AG04450 (cell line): Measurements from ENCODE around the gene ZSCAN1. TPM values are rescaled to one million over a fixed set of nuclear protein-coding genes. Genes with fewer than 3 reads are reported as not detected.
"Not testable (repeated sequence)": the region's sequence is repeated elsewhere in the genome, so short reads cannot be mapped to it uniquely, and the experiment has no call there.

Source experiments
- CTCF ChIA-PET: fragments of 300-600, 350-600 bp; formaldehyde crosslinking; extraction: SDS; loops from one replicate; lab custom pipeline; 2022; ENCODE audit warnings: antibody characterized with exemption, inconsistent platforms; lab: Charles Lee
- POLR2A ChIA-PET: fragments of 350-600 bp; formaldehyde crosslinking; extraction: SDS; loops from one replicate; lab custom pipeline; 2021; ENCODE audit warnings: antibody characterized with exemption, inconsistent platforms; lab: Yijun Ruan, JAX
- DNase-seq: peaks from one replicate; pipeline ENCODE4 v3.0.0-alpha.2; 2011; ENCODE audit warnings: low read depth, low spot score
- H3K27ac ChIP-seq: one replicate; pipeline ENCODE4 v1.5.1; 2012; ENCODE audit warnings: low read depth, low read length, control low read depth
- H3K27me3 ChIP-seq: one replicate; pipeline ENCODE4 v1.6.0; 2012; ENCODE audit warnings: low read length; ENCODE audit not compliant: control insufficient read depth, insufficient read depth
- H3K4me3 ChIP-seq: 2 replicates; pipeline ENCODE4 v1.5.1; 2011; ENCODE audit warnings: mild to moderate bottlenecking, low read depth, low read length, control low read depth
- H3K9me3 ChIP-seq: 2 replicates; pipeline ENCODE4 v1.5.1; 2012; ENCODE audit warnings: low read length; ENCODE audit not compliant: control insufficient read depth, insufficient read depth
- polyA plus RNA-seq: library from polyadenylated mRNA; depleted of rRNA; stranded (reverse); fragments of >200 nt; gene quantifications from 2 replicates; pipeline ENCODE4 v1.2.3, GENCODE V29; 2011
- TF ChIP-seq, protein P1 (sequence below): IDR thresholded peaks from 2 replicates; pipeline ENCODE4 v1.5.1; 2011; ENCODE audit warnings: low read depth, low read length, control low read depth, inconsistent platforms

ZSCAN1 gene
- polyA plus RNA-seq, 1 experiment = not detected

DNA sequence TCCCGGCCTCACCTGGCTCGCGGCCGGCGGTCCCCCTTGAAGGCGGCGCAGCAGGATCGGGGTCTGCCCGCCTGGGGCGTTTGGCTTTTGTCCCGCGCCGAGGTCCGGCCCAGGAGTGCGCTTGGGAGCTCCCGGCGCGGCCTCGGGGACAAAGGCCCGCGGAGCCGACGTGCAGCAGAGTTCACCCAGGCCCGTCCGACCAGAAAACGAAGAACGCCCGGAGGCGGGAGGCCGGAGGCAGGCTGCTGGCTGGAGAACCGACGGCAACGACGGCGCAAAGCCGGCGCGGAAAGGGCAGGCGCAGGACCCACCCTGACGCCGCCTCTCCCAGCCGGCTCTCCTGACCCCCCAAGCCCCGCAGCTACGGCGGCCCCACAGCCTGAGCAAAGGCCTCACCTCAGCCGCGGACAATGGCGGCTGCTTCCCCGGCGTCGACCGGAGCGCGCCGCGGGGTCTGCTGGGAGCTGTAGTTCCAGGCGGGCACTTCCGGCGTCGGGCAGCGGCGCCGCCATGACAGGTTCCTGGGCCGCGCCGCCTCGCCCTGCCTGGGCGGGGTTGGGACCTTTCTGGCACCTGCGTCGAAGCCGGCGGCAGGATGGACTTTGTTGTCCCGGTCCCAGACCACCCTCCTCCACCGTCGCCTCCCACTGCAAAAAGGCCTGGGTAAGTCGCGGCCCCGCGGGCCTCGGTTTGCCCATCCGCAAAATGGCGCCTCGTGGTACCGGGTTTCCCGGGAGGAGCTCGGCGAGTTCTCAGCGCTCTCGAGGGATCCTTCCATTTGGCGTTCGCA lies 31.2 kb upstream of the ZSCAN1 start, which contains the start of gene ZNF606:
ZNF606 (minus strand) TSS at position 437 of the 790 bp plus-strand sequence. CDS start 1,501 bp downstream, outside the sequence.
- Histone ChIP-seq H3K4me3 (peak within 1 kb of the TSS; percentile 92), H3K9me3 (peaks cover 80% of the 10 kb centered on the region), H3K27me3 (no peaks in the 10 kb centered on the region), H3K27ac (peak within 1 kb of the TSS; percentile 65)
- TF ChIP-seq, protein P1, sequence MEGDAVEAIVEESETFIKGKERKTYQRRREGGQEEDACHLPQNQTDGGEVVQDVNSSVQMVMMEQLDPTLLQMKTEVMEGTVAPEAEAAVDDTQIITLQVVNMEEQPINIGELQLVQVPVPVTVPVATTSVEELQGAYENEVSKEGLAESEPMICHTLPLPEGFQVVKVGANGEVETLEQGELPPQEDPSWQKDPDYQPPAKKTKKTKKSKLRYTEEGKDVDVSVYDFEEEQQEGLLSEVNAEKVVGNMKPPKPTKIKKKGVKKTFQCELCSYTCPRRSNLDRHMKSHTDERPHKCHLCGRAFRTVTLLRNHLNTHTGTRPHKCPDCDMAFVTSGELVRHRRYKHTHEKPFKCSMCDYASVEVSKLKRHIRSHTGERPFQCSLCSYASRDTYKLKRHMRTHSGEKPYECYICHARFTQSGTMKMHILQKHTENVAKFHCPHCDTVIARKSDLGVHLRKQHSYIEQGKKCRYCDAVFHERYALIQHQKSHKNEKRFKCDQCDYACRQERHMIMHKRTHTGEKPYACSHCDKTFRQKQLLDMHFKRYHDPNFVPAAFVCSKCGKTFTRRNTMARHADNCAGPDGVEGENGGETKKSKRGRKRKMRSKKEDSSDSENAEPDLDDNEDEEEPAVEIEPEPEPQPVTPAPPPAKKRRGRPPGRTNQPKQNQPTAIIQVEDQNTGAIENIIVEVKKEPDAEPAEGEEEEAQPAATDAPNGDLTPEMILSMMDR = no peak
- ChIA-PET POLR2A (interaction anchor here (0.7 to 1.7 kb wide), 6 partner anchors 17 to 276 kb away, joined by 3 to 11 read pairs (median 4); partner anchors contain the start of genes ZNF135, ZNF274, ZNF329 and ZNF8), CTCF (no interaction called here)
- DNase-seq = peak; percentile 44

DNA sequence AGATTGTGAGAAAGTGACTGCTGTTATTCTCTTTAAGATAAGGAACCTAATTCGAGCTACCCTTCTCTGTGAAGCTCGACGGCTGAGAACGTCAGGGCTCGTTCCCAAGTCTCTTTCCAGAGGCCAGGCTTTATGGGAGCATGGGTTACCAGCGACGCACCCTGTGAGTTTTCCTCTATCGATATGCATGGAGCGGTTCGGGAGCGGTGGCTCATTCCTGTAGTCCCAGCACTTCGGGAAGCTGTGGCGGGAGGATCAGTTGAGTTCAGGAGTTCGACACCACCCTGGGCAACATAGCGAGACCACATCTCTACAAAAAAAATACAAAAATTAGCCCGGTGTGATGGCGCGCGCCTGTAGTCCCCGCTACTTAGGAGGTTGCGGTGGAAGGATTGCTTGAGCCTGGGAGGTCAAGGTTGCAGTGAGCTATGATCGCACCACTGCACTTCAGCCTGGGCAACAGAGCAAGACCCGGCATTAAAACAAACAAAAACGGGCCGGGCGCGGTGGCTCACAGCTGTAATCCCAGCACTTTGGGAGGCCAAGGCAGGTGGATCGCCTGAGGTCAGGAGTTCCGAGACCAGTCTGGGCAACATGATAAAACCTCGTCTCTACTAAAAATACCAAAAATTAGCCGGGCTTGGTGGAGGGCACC lies 30.5 kb upstream of the ZSCAN1 start:
- TF ChIP-seq, protein P1 = no peak
- no peaks in the 10 kb centered on the region for H3K27me3 ChIP-seq
- POLR2A ChIA-PET = interaction anchor here (1.0 to 1.7 kb wide), 4 partner anchors 56 to 275 kb away, joined by 3 to 11 read pairs (median 4); partner anchors contain the start of genes ZNF135, ZNF329 and ZNF8
- DNase-seq = no peak
- peak overlapping the region; percentile 92 for H3K4me3 ChIP-seq
- CTCF ChIA-PET = no interaction called here
- peaks cover 87% of the 10 kb centered on the region for H3K9me3 ChIP-seq
- H3K27ac ChIP-seq = peak overlapping the region; percentile 47

DNA sequence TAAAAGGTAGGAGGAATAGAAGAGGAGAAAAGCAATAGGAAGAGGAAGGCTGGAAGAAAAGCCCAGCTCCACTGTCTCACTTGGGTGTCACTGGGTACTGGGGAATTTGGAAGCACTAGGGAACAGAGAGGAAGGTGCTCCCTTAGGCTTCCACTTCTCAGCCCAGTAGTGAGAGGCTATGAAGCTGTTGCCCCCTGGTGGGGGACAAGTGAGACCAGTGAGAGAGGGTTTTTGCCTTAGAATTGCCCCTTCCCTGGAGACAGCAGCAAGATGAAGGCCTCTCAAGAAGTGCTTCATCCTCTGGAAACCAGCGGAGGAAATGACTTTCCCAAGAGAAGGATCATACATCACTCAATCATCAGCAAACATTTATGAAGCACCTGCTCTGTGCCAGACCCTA lies 26.5 kb upstream of the ZSCAN1 start:
- Histone ChIP-seq H3K27ac (no peak overlapping the region), H3K9me3 (peaks cover 90% of the 10 kb centered on the region), H3K4me3 (no peak overlapping the region), H3K27me3 (no peaks in the 10 kb centered on the region)
- TF ChIP-seq, protein P1 = 0 out of 2 replicates have a peak, but pooled peaks have one; percentile 8
- ChIA-PET POLR2A (interaction anchor here (0.7 kb wide), 1 partner anchor 234 kb away, joined by 6 read pairs; no protein-coding TSS in a partner anchor), CTCF (no interaction called here)
- DNase-seq = no peak

DNA sequence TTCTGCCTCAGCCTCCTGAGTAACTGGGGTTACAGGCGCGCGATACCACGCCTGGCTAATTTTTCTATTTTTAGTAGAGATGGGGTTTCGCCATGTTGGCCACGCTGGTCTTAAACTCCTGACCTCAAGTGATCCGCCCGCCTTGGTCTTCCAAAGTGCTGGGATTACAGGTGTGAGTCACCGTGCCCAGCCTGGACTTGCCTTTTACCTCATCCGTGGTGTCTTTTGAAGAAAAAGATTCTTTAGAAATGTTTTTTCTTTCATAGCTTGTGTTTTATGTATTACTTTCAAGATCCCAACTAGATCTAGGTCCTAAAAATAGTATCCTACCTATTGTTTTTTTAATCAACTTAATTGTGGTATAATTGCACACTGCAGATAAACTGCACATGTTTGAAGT lies 24.9 kb upstream of the ZSCAN1 start:
- peaks cover 86% of the 10 kb centered on the region for H3K9me3 ChIP-seq
- H3K4me3 ChIP-seq, POLR2A ChIA-PET, DNase-seq, H3K27ac ChIP-seq, H3K27me3 ChIP-seq: not testable (repeated sequence)
- CTCF ChIA-PET = interaction anchor here (0.5 kb wide), 1 partner anchor 61 kb away, joined by 3 read pairs; no protein-coding TSS in a partner anchor

DNA sequence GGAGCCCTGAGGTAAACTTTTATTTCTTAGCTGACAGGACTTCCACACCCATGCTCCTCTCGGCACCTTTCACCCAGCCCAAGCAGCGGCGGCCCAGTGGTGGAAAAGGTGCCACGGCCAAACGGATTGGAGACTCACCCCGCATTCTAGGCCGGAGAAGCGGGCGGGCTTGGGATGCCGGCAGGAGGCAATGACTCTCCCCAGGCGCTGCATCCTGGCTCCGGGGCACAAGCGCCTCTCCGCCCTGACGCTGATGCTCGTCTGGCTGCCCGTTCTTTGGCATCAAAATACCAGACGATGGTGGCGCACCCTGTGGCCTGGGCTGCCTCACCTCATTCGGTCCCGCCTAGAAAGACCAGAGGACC lies 24.5 kb upstream of the ZSCAN1 start:
- no peaks in the 10 kb centered on the region for H3K27me3 ChIP-seq
- H3K4me3 ChIP-seq = peak overlapping the region; percentile 53
- H3K27ac ChIP-seq = peak overlapping the region; percentile 21
- no peak for DNase-seq
- CTCF ChIA-PET = no interaction called here
- POLR2A ChIA-PET = no interaction called here
- H3K9me3 ChIP-seq = peaks cover 84% of the 10 kb centered on the region
- TF ChIP-seq, protein P1 = no peak
